Rectal smooth muscle tissue (tissue), 1 donor: ENCODE measurements around the gene CPB2.

Experiments used
- H3K27ac ChIP-seq: one replicate; pipeline ENCODE4 v1.7.0; 2013; ENCODE audit warnings: low read depth, low read length, inconsistent platforms
- H3K27me3 ChIP-seq: one replicate; pipeline ENCODE4 v1.7.0; 2013; ENCODE audit warnings: low read length; ENCODE audit not compliant: control insufficient read depth, insufficient read depth
- H3K36me3 ChIP-seq: one replicate; pipeline ENCODE4 v1.7.0; 2013; ENCODE audit warnings: low read length; ENCODE audit not compliant: control insufficient read depth, insufficient read depth
- H3K4me1 ChIP-seq: one replicate; pipeline ENCODE4 v1.7.0; 2013; ENCODE audit warnings: low read length; ENCODE audit not compliant: control insufficient read depth, insufficient read depth
- H3K4me3 ChIP-seq: one replicate; pipeline ENCODE4 v1.7.0; 2013; ENCODE audit warnings: low read length
- H3K9ac ChIP-seq: one replicate; pipeline ENCODE4 v1.7.0; 2013; ENCODE audit warnings: low read length

Gene CPB2

DNA sequence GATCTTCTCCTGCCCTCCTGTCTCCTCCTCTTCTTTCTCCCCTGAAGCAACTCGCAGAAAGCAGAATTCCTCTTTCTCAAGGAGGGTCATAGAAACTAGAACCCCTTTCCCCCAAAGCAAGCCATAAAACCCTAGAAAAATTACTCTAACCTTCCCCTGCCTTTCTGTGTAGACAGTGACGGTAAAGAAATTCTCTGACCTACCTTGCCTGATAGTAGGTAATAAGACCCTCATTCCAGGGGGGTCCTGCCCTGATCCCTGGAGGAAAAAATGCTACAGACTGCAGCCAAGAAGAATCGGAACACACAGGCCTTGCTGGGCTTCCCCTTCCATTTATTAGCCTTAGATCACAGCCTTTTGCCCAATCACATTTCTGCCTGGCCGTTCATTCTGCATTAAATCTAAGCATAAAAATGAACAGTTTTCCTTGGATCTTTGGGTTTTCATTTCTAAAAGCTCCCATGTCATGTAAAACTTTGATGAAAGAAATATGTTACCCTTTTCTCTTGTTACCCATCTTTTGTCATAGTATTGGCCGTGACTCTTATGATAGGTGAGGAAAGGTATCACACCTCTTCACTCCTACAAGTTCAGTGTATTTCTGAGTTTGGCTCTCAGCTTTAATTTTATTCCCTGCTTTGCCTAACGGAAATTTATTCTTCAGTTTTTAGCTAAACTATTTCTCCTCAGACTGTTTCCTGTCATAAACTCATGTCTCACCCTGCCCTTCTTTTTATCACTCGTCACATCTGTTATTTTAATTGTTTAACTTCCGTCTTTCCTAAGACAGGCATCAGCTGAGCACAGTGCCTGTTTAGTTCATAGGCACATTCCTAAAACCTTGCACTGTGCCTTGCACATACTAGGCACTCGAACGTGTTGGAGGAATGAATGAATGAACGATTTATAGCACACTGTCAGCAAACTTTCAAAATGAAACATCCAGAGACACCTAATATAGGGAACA lies 20.4 kb upstream of the CPB2 start:
- H3K4me1 ChIP-seq: no peaks in the 10 kb centered on the region
- H3K36me3 ChIP-seq: no peaks in the 10 kb centered on the region
- H3K27ac ChIP-seq: no peak overlapping the region
- no peaks in the 10 kb centered on the region for H3K27me3 ChIP-seq
- H3K4me3 ChIP-seq: no peak overlapping the region
- H3K9ac ChIP-seq: no peak overlapping the region

DNA sequence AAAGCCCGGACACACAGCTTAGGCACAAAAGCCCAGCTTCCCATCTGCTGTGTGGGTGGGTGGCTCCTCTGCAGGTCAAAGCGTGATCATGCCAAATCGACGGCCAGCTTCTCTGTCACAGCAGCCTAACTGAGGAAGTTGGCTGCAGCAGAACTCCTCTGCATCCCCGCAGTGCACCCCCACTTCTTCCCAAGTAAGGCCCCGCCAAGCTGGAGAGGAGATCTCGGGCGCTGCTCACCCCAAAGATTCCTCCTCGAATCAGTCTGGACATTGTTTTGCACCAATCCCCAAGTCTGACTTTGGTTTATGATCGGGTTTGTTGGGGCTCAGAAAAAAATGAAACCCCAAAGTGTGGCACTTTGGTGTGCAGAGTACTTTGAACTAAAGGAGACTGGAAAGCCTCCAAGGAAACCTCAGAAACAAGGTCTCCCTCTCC lies 19.7 kb upstream of the CPB2 start:
- no peaks in the 10 kb centered on the region for H3K4me1 ChIP-seq
- H3K9ac ChIP-seq: no peak overlapping the region
- no peak overlapping the region for H3K27ac ChIP-seq
- no peaks in the 10 kb centered on the region for H3K27me3 ChIP-seq
- H3K36me3 ChIP-seq: no peaks in the 10 kb centered on the region
- no peak overlapping the region for H3K4me3 ChIP-seq

DNA sequence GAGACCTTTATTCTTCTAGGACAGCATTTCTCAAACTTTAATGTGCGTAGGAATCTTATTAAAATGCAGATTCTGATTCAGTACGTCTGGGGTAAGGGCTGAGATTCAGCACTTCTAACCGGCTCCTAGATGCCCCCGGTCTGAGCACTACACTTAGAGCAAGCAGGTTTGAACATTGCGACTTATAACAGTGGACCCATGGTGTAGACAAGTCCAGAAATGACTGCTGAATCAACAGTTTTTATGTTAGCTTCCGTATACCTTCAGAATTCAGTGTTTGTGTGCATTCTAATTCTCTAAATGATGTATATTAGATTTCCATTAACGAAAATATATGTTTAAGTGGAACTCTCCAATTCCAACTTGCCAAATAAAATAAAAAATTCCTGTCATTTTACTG lies 17.5 kb upstream of the CPB2 start:
- H3K4me1 ChIP-seq: no peaks in the 10 kb centered on the region
- H3K27ac ChIP-seq: no peak overlapping the region
- H3K27me3 ChIP-seq: no peaks in the 10 kb centered on the region
- no peak overlapping the region for H3K9ac ChIP-seq
- H3K36me3 ChIP-seq: no peaks in the 10 kb centered on the region
- H3K4me3 ChIP-seq: no peak overlapping the region

DNA sequence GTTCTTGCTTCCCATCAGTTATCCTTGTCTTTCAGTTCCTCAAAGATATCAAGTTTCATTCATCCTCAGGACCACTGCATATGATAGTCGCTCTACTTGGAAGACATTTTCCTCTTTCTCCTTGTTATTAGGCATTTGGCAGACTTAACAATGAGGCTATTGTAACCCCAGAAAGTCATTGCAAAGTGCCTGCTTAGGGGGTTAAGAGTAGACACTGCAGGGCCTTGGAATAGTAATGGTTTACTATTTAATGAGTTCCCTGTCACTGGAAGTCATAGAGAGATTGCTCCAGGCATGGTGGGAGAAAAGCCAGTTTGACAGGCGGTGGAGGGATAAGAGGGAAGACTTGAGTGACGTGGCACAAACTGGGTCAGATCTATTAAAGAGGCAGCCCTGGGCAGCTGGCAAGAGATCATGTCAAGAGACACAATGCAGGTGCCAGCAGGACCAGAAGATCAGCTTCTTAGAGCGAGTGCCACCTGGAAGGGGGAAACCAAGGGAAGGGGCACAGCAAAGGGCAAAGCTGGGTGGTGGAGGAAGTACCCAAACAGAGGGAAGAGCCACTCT lies 16.8 kb upstream of the CPB2 start:
- Histone ChIP-seq H3K9ac (no peak overlapping the region), H3K27me3 (no peaks in the 10 kb centered on the region), H3K27ac (no peak overlapping the region), H3K4me3 (no peak overlapping the region), H3K4me1 (no peaks in the 10 kb centered on the region), H3K36me3 (no peaks in the 10 kb centered on the region)

DNA sequence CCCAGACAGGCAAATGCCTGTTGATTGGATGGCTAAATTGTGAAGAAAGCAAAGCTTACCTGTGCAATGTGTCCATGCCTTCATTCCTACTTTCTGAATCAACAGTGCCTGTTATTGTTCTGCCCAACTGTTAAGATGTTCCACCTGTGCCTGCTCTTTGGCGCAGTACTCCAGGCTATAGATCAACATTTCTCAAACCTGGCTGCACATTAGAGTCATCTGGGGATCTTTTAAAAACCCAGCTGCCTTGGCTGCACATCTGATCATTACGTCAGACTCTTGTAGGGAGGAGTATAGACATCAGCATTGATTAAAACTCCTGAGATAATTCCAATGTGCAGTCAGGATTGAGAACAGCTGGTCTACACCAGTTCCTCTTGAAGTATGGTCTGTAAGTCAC lies 16.2 kb upstream of the CPB2 start:
- Histone ChIP-seq H3K36me3 (no peaks in the 10 kb centered on the region), H3K4me1 (no peaks in the 10 kb centered on the region), H3K27me3 (no peaks in the 10 kb centered on the region), H3K27ac (no peak overlapping the region), H3K9ac (no peak overlapping the region), H3K4me3 (no peak overlapping the region)

DNA sequence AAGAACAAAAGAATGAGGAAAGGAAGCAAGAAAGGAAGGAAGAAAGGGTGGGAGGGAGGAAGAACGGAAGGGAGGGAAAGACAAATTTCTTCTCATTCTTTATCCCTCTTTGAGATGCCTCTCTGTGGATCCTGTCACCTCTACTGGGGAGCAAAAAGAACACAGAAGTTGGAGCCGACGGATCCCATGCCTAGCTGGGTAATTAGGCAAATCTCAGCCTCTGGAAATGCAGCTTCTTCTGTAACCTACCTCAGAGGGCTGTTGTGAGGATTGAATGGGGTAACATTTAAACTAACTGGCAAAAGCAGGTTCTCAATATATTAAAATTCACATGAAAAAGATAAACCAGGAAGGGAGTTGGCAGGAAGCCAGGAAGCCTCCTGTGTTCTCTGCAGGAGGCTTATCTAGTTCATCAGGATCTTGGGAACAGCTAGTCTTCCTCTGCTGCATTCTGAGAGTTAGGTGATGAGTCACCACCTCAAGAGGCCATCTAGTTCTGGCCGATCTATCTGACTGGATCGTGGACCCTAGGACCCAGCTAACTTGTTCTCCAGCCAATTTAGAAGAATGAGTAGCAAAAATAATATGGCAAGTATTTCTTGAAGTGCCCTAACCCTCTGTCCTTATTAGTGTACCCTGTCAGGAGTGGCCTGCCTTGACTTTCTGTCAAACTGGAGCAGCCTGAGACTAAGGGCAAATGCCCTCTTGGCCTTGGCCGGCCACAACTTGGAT lies 15.2 kb upstream of the CPB2 start:
- Histone ChIP-seq H3K27ac (no peak overlapping the region), H3K36me3 (no peaks in the 10 kb centered on the region), H3K27me3 (no peaks in the 10 kb centered on the region), H3K9ac (no peak overlapping the region), H3K4me3 (no peak overlapping the region), H3K4me1 (no peaks in the 10 kb centered on the region)

DNA sequence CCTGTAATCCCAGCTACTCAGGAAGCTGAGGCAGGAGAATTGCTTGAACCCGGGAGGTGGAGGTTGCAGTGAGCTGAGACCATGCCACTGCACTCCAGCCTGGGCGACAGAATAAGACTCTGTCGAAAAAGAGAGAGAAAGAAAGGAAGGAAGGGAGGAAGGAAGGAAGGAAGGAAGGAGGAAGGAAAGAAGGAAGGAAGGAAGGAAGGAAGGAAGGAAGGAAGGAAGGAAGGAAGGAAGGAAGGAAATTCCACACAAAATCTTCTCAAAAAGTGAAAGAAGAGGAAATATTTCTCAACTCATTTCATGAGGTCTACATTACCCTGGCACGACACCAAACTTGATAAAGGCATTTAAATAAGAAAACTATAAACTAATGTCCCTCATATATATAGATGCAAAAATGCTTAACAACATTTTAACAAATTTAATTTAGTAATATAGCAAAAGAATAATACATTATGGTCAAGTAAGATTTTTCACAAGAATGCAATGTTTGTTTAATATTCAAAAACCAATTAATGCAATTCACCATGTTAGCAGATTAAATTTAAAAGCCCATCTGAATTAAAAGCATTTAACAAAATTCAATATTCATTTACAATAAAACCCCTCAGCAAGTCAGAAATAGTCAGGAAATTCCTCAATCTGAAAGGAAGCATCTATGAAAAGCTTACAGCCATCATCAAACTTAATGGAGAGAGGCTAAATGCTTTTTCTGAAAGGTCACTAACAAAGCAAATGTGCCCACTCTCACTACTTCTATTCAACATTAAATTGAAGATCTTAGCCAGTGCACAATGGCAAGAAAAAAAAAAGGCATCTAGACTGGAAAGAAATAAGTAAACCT lies 12.0 kb upstream of the CPB2 start:
- Histone ChIP-seq H3K9ac (no peak overlapping the region), H3K4me1 (no peaks in the 10 kb centered on the region), H3K27me3 (no peaks in the 10 kb centered on the region), H3K4me3 (no peak overlapping the region), H3K36me3 (no peaks in the 10 kb centered on the region), H3K27ac (no peak overlapping the region)

DNA sequence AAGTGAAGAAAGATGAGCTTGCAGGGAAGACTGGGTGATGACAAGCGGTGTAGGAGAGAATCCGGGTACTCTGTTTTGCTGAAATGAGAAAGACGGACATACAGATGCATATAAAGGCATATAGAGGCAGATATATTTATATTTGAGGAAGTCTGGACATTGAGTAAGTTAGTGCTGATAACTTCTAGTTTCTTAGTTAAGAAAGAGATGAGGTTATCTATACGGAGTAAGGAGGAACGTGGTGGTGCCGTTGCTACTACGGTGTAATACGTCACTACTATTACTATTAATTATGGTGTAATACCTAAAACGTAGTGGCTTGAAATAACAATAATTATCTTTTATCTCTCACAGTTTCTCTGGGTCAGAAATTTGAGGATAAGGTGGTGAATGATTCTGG lies 9.8 kb upstream of the CPB2 start:
- Histone ChIP-seq H3K4me1 (no peaks in the 10 kb centered on the region), H3K4me3 (no peak overlapping the region), H3K27me3 (no peaks in the 10 kb centered on the region), H3K9ac (no peak overlapping the region), H3K27ac (no peak overlapping the region), H3K36me3 (no peaks in the 10 kb centered on the region)

DNA sequence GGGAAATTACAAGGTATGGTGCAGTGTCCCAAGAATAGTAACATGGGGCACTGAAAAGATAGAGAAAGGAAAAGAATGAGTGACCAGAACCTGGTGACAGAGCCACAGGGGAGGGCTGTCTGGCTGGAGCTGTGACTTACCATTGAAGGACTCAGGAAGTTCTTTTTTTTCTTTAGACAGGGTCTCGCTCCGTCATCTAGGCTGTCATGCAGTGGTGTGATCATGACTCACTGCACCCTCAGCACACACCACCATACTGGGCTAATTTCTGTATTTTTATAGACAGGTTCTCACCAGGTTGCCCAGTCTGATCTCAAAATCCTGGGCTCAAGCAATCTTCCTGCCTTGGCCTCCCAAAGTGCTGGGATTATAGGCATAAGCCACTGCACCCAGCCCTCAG lies 8.8 kb upstream of the CPB2 start:
- Histone ChIP-seq H3K4me3 (no peak overlapping the region), H3K9ac (no peak overlapping the region), H3K27ac (no peak overlapping the region), H3K27me3 (no peaks in the 10 kb centered on the region), H3K36me3 (no peaks in the 10 kb centered on the region), H3K4me1 (no peaks in the 10 kb centered on the region)

DNA sequence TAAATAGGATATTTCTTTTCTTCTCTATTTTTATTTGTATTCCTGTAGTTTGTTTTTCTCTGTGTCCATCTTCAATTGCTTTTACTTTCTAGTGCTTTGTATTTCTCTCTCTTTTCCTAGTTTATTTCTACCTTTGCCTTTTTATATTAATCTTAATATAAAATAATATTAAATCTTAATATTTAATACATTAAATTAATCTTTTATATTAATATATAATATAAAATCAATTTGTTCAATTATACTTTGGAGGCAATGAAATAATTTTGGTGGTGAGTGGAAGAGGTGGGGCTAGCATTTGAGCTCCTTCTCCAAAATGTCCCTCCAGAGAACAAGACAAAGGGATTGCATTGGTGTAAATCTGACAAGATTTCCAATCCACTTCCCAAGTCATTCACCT lies 6.3 kb upstream of the CPB2 start:
- Histone ChIP-seq H3K4me3 (no peak overlapping the region), H3K4me1 (no peaks in the 10 kb centered on the region), H3K27me3 (no peaks in the 10 kb centered on the region), H3K27ac (no peak overlapping the region), H3K9ac (no peak overlapping the region), H3K36me3 (no peaks in the 10 kb centered on the region)

DNA sequence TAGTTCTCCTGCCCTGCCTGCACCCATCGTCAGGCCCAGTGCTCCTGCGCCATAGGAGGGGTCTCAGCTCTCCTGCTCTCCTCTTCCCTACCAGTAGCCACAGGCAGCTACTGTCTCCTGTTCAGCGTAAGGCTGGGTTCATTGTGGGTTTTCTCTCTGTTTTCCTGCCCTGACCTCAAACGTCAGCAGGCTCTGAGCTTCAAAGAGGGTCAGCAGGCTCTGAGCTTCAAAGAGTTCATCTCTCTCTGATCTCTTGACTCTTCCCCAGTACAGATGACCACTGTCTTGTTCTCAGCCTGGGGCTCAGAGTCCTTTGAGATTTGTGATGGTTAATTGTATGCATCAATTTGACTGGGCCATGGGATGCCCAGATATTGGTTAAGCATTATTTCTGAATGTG lies 4.6 kb upstream of the CPB2 start:
- Histone ChIP-seq H3K27me3 (no peaks in the 10 kb centered on the region), H3K4me3 (no peak overlapping the region), H3K4me1 (no peaks in the 10 kb centered on the region), H3K9ac (no peak overlapping the region), H3K27ac (no peak overlapping the region), H3K36me3 (no peaks in the 10 kb centered on the region)

DNA sequence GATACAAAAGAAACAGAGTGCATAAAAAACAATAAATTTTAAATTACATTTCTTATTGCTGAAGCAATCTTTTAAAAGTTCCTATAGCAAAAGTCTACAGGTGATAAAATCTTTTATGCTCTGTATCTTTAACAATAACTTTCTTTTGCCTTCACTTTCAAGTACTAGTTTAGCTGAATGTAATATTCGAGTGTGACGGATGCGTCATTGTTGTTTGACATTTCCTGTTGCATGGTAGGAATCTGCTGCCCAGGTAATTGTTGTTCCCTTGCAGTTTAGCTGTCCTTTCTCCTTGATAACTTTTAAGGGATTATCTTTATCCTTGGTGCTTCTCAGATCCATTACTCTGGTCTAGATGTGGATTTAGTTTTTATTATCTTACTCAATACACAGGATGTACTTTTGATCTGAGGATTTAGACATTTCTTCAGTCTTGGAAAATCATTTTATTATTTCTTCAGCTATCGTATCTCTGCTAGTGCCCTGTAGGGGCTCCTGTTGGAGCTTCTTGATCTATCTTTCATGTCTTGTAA lies 2.1 kb upstream of the CPB2 start:
- no peaks in the 10 kb centered on the region for H3K27me3 ChIP-seq
- no peak overlapping the region for H3K4me3 ChIP-seq
- H3K9ac ChIP-seq: no peak overlapping the region
- H3K4me1 ChIP-seq: no peaks in the 10 kb centered on the region
- no peak overlapping the region for H3K27ac ChIP-seq
- H3K36me3 ChIP-seq: no peaks in the 10 kb centered on the region
